Measurements from ENCODE around the gene CAB39L.

The CAB39L gene

DNA sequence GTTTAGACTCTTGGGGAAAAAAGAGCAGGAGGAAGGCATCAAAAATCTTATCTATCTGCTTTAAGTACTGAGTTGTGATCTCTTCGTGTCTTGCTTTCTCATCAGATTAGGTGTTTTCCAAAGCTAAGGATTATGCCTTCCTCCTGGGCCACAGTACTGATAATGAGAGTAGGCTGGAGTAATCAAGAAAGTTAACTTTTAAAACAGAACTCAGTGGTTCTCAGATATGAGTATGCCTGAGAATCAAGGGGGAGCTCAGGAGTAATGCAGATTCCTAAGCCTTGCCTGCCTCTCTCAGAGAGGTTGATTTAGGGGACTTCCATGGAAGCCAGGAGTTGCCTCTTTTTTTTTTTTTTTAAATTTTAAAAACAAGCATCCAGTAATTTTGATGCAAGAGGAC, 172.6 kb downstream of the CAB39L start:
- DNase-seq = no peak

GRCh38 chr13:49265822-49266221, 178.0 kb downstream of the CAB39L start:
- no peak for DNase-seq

DNA sequence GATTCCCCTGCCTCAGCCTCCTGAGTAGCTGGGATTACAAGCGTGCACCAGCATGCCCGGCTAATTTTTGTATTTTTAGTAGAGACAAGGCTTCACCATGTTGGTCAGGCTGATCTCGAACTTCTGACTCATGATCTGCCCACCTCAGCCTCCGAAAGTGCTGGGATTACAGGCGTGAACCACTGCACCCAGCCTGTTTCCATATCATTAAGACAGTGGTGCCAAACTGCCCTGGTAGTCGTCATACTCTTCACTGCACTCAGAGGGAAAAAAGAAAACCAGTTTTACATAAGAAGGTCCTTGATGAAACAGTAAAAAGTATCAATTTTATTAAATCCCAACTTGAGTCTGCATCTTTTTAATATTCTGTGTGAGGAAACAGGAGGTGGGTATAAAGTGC, 181.2 kb downstream of the CAB39L start:
- DNase-seq = no peak

DNA sequence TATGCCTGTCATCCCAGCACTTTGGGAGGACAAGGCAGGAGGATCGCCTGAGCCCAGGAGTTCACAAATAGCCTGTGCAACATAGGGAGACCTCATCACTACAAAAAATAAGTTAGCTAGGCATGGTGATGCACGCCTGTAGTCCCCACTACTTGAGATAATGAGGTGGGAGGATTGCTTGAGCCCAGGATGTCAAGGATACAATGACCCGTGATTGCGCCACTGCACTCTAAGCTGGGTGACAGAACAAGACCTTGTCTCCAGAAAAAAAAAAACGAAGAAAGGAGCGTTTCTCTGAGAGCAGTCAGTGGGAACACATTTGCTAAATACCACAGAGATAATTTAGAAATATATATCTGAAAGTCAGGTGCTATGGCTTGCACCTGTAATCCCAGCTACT, 184.3 kb downstream of the CAB39L start:
- no peak for DNase-seq

All from activated naive CD4-positive, alpha-beta T cell treated with anti-CD3 and anti-CD28 coated beads, Interleukin-2, amount 50 U/mL, for 16 hours (primary cell).